ENCODE measurements around the gene ZNF521. TPM values are rescaled to one million over a fixed set of nuclear protein-coding genes. Genes with fewer than 3 reads are reported as not detected.

ZNF521 gene
- total RNA-seq, 1 experiment from 2014 or later: 20.3 TPM

GRCh38 chr18:25144820-25145219 lies 207.1 kb downstream of the ZNF521 start:
- DNase-seq: no peak
- no peaks in the 10 kb centered on the region for H3K36me3 ChIP-seq

DNA sequence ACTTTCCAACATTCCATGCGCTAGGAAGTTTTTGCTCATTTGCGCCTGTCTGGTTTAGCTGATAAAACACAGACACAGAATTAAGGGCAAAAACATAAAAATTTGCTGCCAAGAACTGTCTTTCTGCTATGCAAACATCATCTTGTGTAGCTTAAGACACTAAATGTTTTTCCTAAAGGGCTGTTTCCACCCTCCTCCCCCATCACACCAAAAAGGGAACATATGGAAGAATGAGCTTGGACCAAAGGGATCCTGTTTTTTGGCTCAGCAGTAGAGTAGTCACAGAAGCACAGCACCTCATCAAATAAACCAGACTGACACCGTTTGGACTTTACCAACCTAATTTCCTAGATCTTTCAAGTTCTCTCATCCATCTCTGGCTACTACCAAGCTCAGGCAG lies 210.1 kb downstream of the ZNF521 start:
- DNase-seq: no peak
- Histone ChIP-seq H3K9me3 (replicated peaks) (no peaks in the 10 kb centered on the region), H3K4me3 (no peak overlapping the region), H3K4me1 (no peaks in the 10 kb centered on the region), H3K27ac (no peak overlapping the region), H3K27me3 (no peaks in the 10 kb centered on the region), H3K36me3 (no peaks in the 10 kb centered on the region)

More at GRCh38 chr18:25144820-25145219, 207.1 kb downstream of the ZNF521 start:
- Histone ChIP-seq H3K27ac (no peak overlapping the region), H3K4me1 (peaks cover 9% of the 10 kb centered on the region), H3K4me3 (no peak overlapping the region), H3K9me3 (replicated peaks) (no peaks in the 10 kb centered on the region), H3K27me3 (no peaks in the 10 kb centered on the region)

DNA sequence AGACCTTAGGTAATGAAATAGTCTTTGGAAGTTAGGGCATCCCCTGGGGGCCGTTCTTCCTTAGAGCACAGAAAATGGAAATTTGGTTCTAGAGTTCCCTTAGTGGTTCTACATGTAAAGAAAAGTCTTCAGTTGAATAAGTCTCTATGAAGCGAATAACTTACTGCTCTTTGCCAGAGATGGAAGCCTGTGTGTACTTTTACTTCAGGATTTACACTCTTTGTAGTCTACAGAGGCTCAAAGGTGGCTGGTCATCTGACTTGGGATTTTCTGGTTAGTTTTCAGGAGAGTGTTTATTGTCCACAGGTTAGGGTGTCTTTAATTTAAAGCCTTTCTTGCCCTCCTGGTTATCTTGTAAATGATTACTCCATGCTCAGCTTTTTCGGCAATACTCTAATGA lies 210.6 kb downstream of the ZNF521 start:
- Histone ChIP-seq H3K27ac (no peak overlapping the region), H3K9me3 (replicated peaks) (no peaks in the 10 kb centered on the region), H3K27me3 (no peaks in the 10 kb centered on the region), H3K36me3 (no peaks in the 10 kb centered on the region), H3K4me3 (no peak overlapping the region), H3K4me1 (no peaks in the 10 kb centered on the region)
- DNase-seq: no peak

- Histone ChIP-seq H3K9me3 (replicated peaks) (no peaks in the 10 kb centered on the region), H3K36me3 (no peaks in the 10 kb centered on the region), H3K27me3 (no peaks in the 10 kb centered on the region), H3K27ac (no peak overlapping the region), H3K4me3 (no peak overlapping the region), H3K4me1 (no peaks in the 10 kb centered on the region)
- no peak for DNase-seq
These were observed 211.0 kb downstream of the ZNF521 start for GRCh38 chr18:25140962-25141308.

GRCh38 chr18:25140124-25140961 lies 211.6 kb downstream of the ZNF521 start:
- DNase-seq: no peak
- no peaks in the 10 kb centered on the region for H3K27me3 ChIP-seq
- H3K36me3 ChIP-seq: no peaks in the 10 kb centered on the region
- H3K9me3 ChIP-seq (replicated peaks): no peaks in the 10 kb centered on the region
- H3K27ac ChIP-seq: no peak overlapping the region
- no peak overlapping the region for H3K4me3 ChIP-seq
- no peaks in the 10 kb centered on the region for H3K4me1 ChIP-seq

DNA sequence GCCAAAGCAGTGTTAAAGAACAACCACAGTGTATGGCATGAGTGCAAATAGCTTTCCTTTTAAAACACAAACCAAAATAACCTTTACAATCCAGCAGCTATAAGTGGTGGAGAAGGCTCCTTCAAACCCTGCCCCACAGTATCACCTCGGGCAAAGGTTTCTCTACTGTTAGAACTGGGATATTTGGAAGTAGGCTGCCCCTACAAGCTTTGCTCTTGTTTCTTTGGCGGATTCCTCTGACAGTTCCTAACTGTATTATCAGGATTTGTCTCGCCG lies 214.8 kb downstream of the ZNF521 start:
- no peaks in the 10 kb centered on the region for H3K27me3 ChIP-seq
- H3K27ac ChIP-seq: no peak overlapping the region
- DNase-seq: no peak

GRCh38 chr18:25136416-25137196 lies 215.4 kb downstream of the ZNF521 start:
- no peak for DNase-seq
- no peaks in the 10 kb centered on the region for H3K27me3 ChIP-seq
- H3K36me3 ChIP-seq: no peaks in the 10 kb centered on the region
- no peaks in the 10 kb centered on the region for H3K4me1 ChIP-seq
- no peak overlapping the region for H3K27ac ChIP-seq
- H3K9me3 ChIP-seq (replicated peaks): no peaks in the 10 kb centered on the region
- H3K4me3 ChIP-seq: no peak overlapping the region

More for the DNA sequence above, 214.8 kb downstream of the ZNF521 start:
- Histone ChIP-seq H3K4me1 (no peaks in the 10 kb centered on the region), H3K9me3 (replicated peaks) (no peaks in the 10 kb centered on the region), H3K36me3 (no peaks in the 10 kb centered on the region), H3K4me3 (no peak overlapping the region)

GRCh38 chr18:25134861-25135260 lies 217.1 kb downstream of the ZNF521 start:
- no peaks in the 10 kb centered on the region for H3K27me3 ChIP-seq
- H3K4me1 ChIP-seq: no peaks in the 10 kb centered on the region
- H3K36me3 ChIP-seq: no peaks in the 10 kb centered on the region
- H3K27ac ChIP-seq: no peak overlapping the region
- DNase-seq: no peak
- H3K4me3 ChIP-seq: no peak overlapping the region
- no peaks in the 10 kb centered on the region for H3K9me3 ChIP-seq (replicated peaks)

- H3K4me3 ChIP-seq: no peak overlapping the region
- no peak overlapping the region for H3K27ac ChIP-seq
- no peaks in the 10 kb centered on the region for H3K27me3 ChIP-seq
- no peaks in the 10 kb centered on the region for H3K36me3 ChIP-seq
- H3K9me3 ChIP-seq (replicated peaks): no peaks in the 10 kb centered on the region
- no peaks in the 10 kb centered on the region for H3K4me1 ChIP-seq
- DNase-seq: no peak
These were observed 218.1 kb downstream of the ZNF521 start for GRCh38 chr18:25133879-25134278.

- Histone ChIP-seq H3K36me3 (no peaks in the 10 kb centered on the region), H3K9me3 (replicated peaks) (no peaks in the 10 kb centered on the region), H3K27me3 (no peaks in the 10 kb centered on the region), H3K4me1 (no peaks in the 10 kb centered on the region), H3K4me3 (no peak overlapping the region), H3K27ac (no peak overlapping the region)
- DNase-seq: no peak
These were observed 219.0 kb downstream of the ZNF521 start for GRCh38 chr18:25132786-25133496.

GRCh38 chr18:25126751-25127150 lies 225.2 kb downstream of the ZNF521 start:
- H3K4me1 ChIP-seq: no peaks in the 10 kb centered on the region
- DNase-seq: no peak
- H3K27me3 ChIP-seq: no peaks in the 10 kb centered on the region
- H3K9me3 ChIP-seq (replicated peaks): no peaks in the 10 kb centered on the region
- no peaks in the 10 kb centered on the region for H3K36me3 ChIP-seq
- no peak overlapping the region for H3K27ac ChIP-seq
- no peak overlapping the region for H3K4me3 ChIP-seq

DNA sequence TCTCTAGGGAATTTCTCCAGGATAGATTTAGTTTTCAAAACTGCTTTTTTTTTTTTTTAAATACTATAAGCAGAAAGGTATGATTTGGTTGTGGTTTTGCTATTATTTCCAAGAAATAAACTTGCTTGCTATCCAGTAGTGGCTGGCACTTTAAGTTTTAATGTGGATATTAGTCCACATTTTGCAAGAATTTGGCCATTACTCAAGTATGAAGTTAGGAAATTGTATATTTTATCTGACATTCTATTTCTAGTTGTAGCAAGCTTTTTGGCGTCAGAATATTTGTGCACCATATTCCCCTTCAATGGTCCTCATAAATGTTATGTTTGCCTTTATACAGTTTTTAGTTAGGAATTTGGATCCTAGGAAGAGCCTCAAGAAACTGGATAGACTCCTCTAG lies 226.3 kb downstream of the ZNF521 start:
- Histone ChIP-seq H3K4me1 (no peaks in the 10 kb centered on the region), H3K4me3 (no peak overlapping the region), H3K27ac (no peak overlapping the region), H3K27me3 (no peaks in the 10 kb centered on the region), H3K9me3 (replicated peaks) (no peaks in the 10 kb centered on the region), H3K36me3 (no peaks in the 10 kb centered on the region)
- no peak for DNase-seq

DNA sequence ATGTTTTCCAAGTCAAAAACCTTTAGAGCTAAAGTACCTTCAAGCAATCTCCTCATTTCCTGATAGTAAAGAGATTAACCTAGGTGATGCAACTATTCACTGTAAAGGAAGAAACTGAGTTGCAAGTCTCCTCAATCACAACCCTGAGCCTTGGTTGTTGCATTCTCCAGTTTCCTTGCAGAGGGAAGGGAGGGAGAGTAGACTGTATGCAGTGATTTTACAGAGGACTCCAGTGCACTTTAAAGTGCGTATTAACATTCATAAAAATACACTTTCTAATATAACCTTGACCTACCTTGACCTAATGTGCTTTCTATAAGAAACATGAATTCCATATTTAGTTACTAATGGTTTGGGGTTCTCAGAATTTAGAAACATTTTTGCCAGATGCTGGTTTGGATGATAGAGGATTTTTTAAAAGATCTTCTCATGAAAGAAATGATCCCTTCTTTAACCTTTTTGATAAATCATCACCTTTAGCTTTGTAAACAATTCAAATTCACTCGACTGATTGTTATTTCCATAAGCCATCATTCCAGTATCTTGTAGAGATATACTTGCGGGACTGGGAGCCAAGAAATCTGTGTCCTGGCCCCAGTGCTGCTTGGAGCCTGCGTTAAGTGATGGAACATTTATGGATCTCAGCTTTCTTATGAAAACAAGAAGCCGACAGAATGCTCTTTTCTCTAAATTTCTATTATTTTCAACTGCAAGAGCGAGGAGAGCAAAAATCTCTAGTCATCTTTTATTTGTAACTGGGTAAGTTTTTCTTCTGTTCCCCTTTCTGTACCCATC lies 228.3 kb downstream of the ZNF521 start:
- Histone ChIP-seq H3K27ac (no peak overlapping the region), H3K4me3 (no peak overlapping the region), H3K9me3 (replicated peaks) (no peaks in the 10 kb centered on the region), H3K4me1 (no peaks in the 10 kb centered on the region), H3K27me3 (no peaks in the 10 kb centered on the region), H3K36me3 (no peaks in the 10 kb centered on the region)
- DNase-seq: no peak

GRCh38 chr18:25121442-25121841 lies 230.5 kb downstream of the ZNF521 start:
- Histone ChIP-seq H3K36me3 (no peaks in the 10 kb centered on the region), H3K27me3 (no peaks in the 10 kb centered on the region), H3K4me3 (no peak overlapping the region), H3K27ac (no peak overlapping the region), H3K9me3 (replicated peaks) (no peaks in the 10 kb centered on the region; the same call in 1 of the 2 replicates), H3K4me1 (no peaks in the 10 kb centered on the region)
- DNase-seq: no peak

Data from SJCRH30 (cell line).